GM21390 (cell line): Measurements from ENCODE around the gene MAPKAP1.

Experiments
- ATAC-seq: cut with Tn5 transposase; IDR thresholded peaks from one replicate; pipeline ENCODE4 v1.9.1; 2021; ENCODE audit not compliant: unreplicated experiment

The MAPKAP1 gene

DNA sequence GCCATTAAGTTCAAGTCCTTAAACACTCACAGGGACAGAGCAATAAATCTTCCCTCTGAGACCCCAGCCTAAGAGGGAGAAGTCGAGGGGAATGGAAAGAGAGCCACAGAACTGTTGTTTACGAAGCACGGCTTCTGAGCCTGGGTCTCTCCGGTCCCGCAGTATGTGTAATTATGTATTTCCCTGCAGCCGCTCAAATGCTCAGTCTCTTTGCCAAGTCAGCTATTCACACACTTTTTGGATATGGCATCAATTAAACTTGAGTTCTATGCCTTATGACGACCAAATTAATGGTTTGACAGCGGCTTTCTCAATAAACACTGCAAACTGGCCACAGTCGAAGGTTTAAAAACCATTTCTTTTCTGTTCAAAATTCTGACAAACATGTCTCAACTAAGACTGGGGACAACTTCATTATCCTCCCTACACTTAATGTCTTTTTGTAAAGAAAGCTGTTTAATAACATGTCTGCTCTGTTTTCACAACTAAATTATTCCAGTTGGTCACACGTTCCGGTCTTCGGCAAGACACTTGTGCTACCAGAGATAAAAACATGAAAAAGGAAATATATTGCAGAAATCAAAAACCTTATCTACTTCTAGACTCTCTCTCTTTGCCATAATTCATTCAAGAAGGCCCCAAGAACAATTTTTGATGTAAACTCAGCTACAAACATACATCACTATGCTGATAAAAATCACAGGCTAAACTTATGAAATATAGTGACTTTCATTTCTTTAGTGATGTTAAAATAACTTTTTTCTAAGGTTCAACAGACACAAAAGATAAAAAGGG is 242.2 kb downstream of the MAPKAP1 start:
- no peak for ATAC-seq

DNA sequence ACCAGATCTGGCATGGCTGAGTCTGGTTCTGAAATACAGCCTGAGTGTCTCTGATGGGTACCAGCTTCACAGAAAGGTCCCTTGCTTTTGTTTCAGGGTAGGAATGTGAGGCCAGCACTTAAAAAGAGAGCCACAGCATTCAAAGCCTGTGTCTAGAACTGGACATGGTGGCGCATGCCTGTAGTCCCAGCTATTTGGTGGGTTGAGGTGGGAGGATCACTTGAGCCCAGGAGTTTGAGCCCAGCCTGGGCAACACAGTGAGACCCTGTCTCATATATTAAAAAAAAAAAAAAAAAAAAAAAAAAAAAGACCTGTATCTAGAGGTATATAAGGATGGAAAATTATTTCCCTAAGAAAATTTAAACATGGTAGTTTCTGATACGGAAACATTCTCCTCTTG is 243.1 kb downstream of the MAPKAP1 start:
- ATAC-seq: no peak

- ATAC-seq: no peak
Measured at GRCh38 chr9:125462861-125463291, 244.1 kb downstream of the MAPKAP1 start.

DNA sequence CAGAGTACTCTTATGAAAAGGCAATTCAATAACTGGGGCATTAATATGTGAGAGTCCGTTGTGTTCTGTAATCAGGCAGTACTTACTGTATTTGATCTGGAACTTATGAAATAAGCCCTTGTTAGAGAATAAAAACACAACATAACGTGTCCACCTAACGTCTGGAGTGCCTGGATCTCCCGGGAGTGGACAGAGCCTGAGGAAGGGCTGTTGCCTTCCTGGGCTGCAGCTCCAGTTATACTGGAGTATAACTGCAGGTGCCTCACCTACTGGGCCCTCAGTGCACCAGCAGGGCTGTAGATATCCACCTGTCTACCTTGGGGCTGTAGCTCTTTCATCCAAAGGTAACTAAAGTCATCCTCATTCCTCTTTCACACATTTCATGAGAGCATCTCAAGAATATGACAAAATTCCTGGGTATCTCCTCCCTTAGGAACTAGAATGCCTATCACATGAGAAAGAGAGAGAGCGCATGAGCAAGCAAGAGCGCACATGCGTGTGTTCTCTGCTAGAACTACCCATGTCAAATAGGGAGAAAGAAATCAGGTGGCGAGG is 245.3 kb downstream of the MAPKAP1 start:
- no peak for ATAC-seq

DNA sequence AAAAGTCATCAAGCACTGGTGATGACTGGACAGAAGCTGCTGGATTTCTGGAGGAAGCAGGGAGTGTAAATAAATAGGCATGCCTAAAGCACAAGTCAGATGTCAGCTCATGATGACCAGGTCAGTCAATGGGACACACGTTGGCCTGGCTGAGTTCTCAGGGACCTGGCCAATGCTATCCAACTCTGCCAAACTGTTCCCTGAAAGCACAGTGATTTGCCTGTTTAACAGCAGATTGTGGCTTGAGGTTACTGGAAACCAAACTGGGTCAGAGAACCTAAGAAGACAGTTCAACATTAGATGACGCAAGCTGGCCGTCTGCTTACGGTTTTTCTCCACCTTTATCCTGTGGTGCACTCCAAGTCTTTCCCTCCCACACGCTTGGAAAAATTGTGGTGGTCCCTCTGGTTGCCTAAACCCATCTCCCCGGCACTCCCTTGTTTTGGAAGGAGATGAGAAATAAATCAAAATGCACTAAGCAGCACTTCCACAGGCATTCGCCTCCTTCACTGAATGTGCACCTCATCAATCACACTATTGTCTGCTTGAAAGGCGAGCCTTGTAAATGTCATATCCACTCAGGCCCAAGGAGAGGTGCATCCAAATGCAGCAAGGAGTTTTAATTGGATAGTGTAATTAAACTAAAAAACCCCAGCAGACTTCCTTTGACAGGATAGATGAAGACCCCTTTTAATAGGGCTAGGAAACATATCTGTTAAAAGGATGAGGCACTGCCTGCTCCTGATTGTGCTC is 245.9 kb downstream of the MAPKAP1 start:
- ATAC-seq: no peak

GRCh38 chr9:125460346-125460745 is 246.7 kb downstream of the MAPKAP1 start:
- no peak for ATAC-seq

GRCh38 chr9:125457357-125457756 is 249.7 kb downstream of the MAPKAP1 start:
- no peak for ATAC-seq

DNA sequence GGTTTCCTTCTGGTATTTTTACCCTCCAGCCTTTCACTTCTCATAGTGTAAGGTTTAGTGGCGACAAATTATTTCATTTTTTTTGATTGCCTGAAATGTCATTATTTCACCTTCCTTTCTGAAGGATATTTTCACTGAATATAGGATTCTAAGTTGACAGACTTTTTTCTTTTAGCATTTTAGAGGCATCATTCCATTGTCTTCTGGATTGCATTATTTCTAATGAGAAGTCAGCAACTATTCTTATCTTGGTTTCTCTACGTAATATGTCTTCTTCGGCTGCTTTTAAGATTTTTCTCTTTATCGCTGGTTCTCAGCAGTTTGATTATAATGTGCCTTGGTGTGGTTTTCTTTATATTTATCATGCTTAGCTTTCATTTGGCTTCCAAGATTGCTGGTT is 251.1 kb downstream of the MAPKAP1 start:
- no peak for ATAC-seq

DNA sequence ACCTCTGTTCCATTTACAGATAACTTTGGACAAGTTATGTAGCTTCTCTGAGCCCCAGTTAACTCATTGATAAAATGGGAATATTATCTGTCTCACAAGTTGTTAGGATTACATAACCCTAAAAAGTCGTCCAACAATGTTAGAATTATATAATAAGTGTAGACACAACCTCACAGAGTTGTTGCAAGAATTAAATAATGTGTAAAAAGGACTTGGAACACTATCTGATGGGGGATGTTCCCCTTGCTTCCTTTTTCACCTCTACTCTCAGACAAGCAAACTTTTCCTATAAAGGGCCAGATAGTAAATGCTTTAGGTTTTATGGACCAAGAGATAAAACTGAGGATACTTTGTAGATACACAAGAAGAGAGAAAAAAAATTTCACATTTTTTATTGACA is 251.9 kb downstream of the MAPKAP1 start:
- no peak for ATAC-seq

DNA sequence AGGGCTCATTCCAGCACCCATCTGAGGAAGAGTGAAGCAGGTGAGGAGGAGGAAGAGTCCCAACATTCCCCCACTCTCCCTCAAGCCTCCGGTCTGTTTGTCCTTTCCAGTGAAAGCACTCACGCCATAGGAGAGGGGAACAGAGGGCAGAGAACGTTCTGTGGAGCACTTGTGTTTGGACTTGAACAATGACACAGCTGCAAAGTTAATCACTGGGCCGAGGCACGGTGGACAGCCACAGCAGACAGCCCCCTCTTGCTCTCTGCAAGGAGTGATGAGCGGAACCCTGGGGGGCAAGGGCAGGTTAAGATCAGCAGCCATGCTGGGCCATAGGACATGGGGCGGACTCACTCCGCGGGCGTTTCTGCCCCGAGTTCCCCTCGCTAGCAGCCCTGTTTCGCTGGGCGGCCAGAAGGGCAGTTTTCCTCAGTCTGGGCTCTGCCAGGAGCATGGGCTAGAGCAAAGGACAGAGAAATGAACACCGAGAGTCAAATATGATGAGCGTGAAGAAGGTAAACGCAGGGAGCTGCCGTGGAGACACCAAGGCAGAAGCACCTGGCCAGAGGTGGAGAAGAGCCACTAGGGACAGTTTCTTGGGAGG is 259.7 kb downstream of the MAPKAP1 start:
- ATAC-seq: no peak

DNA sequence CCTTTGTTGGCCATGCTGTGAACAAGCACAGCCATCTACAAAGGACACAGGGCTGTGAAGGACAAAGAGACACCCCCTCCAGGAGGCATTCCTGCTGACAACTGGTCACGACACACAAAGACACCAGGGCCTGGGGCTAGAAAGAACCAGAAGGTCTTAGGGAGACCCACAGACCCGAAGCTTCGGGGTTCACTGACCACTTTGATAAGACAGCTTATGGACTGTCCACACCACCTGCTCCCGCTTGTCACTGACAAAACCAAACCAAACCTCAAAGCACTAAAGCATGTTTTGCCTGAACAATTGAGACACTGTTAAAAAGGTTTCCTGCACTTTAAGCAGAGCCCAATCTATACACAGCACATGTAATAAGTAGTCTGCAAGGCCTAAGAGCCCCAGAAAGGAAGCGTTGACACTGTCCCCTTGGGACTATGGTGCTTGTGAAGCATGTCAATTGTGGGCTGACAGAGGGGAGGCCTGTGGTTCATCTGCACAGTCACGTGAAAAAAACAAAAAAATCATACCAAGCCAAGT is 260.4 kb downstream of the MAPKAP1 start:
- ATAC-seq: peak; percentile 93

DNA sequence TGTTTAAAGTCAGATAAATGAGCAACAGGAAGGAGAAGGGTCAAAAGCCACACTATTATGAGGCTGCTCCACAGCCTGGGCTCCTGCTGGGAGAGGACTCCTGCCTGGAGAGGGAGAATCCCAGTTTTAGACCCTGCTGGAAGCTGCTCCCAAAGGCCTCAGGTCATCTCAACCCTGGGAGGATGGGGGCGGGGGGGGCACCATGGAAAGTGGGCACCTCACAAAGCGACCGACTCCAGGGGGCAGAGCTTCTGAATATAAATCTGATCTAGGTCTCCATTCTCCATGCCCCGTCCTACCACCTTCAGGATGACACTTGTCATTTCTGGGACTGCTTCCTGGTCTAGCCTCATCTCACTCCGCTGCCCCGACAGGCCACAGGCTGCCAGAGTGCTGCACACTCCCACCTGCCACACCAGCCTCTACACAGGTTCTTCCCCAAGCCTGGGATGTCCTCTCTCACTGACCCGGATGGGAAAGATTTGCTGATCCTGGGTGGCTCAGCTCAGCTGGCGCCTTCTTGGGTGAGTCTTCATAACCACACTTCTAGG is 262.0 kb downstream of the MAPKAP1 start:
- ATAC-seq: no peak

DNA sequence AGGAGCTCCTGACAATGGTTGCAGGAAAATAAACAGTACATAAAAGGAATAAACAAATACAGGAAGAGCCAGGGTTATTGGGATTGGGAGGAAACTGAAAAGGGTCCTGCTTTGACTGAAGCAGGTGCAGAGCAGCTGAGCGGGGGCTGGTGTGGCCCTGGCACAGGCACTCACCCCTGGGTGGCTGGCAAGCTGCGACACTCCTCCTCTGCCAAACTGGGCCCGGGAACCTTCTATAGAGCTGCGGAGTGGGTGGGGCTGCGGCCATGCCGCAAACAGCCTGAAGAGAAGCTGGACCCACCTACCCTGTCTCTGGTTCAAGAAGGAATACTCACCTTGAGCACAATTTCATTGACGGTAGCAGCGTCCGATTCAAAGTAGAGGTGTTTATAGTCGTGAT is 262.8 kb downstream of the MAPKAP1 start:
- no peak for ATAC-seq

- ATAC-seq: no peak
Measured at GRCh38 chr9:125443367-125443766, 263.6 kb downstream of the MAPKAP1 start.

DNA sequence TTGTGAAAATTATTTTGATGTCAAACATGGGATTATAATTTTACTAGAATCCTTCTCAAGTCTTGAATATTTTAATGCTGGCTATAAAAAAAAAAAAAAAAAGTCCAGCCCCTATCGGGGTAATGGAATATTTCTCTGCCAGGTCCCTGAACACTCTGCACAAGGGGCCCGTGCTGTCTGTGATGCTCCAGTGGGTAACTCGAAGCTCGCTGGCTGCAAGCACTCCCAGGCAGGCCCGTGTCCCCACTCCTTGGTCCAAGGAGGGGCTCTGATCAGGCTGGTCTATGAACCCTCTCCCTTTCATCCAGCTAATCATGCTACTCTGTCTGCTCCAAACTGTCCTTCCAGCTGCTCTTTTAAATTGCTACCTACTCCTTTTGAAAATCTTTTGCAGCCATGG is 264.6 kb downstream of the MAPKAP1 start:
- ATAC-seq: no peak

DNA sequence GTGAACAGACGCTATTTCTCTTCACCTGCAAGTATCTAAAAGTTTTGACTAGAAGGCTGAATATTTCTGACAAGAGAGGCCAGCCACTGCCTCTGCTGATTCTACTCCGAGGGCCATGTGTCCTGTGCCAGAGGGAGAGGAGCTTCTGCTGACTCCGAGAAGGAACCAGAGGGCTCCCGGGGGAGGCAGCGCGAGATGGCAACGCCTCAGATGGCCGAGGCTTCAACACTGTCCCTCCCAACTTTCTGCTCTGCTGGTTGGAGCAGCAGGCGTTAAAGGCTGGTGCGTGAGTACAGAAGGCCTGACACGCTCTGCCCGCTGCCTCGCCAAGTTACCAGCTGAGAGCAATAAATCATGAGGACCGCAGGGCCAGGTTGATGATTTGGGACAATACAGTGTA is 266.6 kb downstream of the MAPKAP1 start:
- no peak for ATAC-seq

- ATAC-seq: no peak
Measured at GRCh38 chr9:125439434-125440272, 267.4 kb downstream of the MAPKAP1 start.

DNA sequence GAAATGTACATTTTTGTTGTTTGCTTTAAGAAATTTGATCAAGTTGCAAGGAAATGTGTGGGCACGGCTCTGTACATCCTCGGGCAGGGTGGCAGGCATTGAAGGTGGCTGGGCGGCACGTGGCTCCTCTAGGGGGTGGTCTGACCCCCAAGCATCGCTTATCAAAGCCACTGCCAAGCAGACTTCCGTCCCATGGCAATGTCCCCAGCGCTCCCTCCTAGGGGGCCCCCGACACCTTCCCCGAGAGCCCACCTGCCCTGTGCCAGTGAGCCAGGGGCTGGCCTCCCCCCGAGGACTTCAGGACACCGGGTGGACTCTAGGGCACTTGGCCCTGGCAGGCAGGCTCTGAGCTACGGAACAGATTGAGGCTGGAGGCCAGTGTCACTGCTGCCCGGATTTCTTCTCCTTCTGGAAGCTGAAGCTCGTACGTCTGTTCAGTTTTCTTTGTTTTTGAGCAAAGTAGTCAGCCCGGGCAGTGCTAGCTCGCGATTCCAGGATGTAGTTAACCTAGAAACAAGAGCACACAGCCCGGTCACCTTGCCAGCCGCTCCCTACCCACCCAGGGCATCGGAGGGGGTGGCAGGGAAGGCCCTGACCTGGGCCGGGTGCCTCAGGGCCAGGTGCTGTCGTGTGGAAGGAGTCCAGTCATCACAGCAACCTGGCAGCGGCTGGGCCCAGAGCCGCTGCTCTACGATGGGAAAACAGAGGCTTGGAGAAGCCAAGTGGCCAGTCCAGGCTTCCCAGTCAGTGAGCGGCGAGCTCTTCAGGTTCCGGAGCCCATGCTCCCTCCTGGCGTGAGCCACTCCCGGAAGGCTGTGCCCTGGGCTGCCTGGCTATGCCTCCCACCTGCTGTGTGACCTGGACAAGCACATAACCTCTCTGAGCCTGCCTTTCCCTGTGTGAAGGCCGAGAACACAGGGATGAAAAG is 268.2 kb downstream of the MAPKAP1 start:
- ATAC-seq: no peak

- ATAC-seq: no peak
Measured at GRCh38 chr9:125437771-125438221, 269.2 kb downstream of the MAPKAP1 start.
